Erythroblast (primary cell): Measurements from ENCODE around the gene CCR6.

Experiments
- DNase-seq, 2 experiments: peaks; one replicate each; lab custom pipeline; 2025; lab: John Stamatoyannopoulos, UW
- GATA1 ChIP-seq: IDR thresholded peaks from 2 replicates; pipeline ENCODE4 v1.6.1; 2011; ENCODE audit warnings: low read depth, mild to moderate bottlenecking, control low read depth, low read length, moderate library complexity
- POLR2A ChIP-seq: IDR thresholded peaks from 2 replicates; pipeline ENCODE4 v1.6.1; 2011; ENCODE audit warnings: mild to moderate bottlenecking, low read length

CCR6 gene

DNA sequence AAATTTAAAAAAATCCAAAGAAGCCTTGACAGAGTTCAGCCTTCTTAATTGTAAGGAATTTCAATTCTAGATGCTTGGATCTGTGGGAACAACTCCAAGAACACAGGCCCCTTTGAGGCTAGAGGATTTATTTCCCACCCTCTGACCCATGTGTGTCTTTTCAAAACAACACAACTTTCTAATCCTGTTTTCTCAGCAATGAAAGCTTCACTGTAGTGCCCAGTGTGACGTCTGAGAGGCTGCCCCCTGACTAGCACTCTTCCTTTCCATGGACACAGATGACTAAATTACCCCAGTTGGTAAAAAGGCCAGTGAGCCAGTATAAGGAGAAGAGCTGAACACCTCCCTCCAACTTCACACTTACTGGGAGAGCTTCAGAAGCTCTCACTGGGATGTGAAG lies 16.5 kb upstream of the CCR6 start:
- DNase-seq = no peak
- TF ChIP-seq POLR2A (no peak), GATA1 (no peak)

DNA sequence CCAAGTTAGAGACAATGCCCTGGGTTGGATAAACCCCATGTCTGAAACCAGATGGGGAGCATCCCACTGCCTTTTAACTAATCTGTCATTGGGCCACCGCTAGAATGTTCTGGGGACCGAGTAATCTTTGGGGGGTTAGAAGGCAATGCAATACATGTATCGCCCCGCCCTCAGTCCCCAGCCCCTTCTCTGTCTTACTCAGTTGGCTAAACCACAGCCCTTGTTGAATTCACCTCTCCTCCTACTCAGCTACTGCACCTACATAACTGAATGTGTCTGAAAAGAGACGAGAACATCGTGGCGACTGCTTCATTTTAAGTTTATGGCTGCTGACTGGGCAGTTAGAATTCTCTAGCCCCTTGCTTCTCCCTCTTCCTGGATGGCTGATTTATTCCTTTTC lies 15.1 kb upstream of the CCR6 start:
- no peak for DNase-seq
- no peak for TF ChIP-seq GATA1
- TF ChIP-seq POLR2A = no peak

DNA sequence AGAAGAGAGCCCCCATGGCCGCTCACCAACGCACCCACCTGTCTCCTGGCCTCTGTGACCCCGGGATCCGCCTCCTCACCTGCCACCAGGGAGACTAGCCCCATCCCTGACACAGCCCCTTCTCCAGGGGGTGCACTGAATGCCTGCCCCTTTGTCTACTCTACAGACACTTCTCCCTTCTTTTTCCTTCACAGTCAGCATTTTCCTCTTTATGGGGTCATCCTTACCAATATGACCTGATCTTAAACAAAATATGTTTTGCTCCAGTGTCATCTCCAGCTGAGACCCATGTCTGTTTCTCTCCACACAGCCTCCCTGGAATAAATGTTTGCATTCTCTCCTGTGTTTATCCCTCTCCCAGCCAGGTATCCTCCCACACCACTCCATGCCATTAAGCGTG lies 14.6 kb upstream of the CCR6 start:
- no peak for DNase-seq
- TF ChIP-seq POLR2A = no peak
- no peak for TF ChIP-seq GATA1

DNA sequence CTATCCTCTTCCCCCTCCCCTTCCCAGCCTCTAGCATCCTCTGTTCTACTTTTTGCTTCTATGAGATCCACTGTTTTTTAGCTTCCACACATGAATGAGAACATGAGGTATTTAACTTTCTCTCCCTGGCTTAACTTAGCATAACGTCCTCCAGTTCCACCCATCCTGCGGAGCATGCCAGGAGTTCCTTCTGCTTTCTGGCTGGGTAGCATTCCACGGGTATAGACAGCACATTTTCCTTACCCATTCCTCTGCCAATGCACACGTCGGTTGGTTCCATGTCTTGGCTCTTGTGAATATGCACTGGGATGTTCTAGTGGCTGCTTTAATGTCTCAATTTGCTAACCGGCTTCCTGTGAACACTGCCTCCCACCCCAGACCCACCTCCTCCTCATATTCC lies 13.2 kb upstream of the CCR6 start:
- no peak for DNase-seq

DNA sequence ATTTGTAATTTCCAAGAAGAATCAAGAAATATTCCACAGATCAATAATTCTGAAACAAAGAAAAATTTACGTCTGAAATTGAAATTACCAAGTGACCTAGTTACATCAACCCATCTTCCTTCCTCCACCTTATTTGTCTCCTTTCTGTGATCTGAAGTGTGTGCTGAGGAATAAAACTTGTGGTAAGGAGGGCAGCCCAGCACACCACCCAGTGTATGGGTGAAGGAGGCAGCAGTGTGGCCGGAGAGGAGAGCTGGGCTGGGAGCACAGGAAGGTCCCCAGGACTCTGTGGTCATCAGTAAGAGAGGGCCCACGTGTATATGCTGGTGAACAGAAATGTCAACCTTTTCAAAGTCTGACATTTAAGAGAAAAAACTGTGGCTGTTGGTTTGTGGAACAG lies 11.3 kb upstream of the CCR6 start:
- DNase-seq = no peak

More for the DNA sequence above, 13.2 kb upstream of the CCR6 start:
- TF ChIP-seq POLR2A = no peak
- no peak for TF ChIP-seq GATA1

DNA sequence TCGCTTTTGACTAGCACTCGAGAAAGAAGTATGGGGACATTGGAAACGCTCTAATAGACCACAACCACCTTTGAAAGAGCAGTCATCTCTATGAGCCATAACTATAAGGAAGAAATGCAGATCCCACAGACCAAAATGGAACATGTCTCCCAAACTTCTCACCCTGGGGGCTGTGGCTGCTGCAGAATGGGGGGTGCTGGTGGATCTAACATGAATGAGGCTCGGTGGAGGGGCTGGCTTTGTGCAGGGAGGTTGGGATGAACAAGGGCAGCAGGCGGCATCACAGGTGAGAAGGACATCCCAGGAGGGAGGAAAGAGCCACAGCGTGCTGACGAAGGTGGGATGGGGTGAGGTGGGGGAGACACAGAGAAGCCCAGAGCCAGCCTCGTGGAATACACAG lies 10.5 kb upstream of the CCR6 start:
- no peak for DNase-seq
- TF ChIP-seq POLR2A (no peak), GATA1 (no peak)

More for the DNA sequence above, 11.3 kb upstream of the CCR6 start:
- TF ChIP-seq GATA1 = no peak
- TF ChIP-seq POLR2A = no peak

DNA sequence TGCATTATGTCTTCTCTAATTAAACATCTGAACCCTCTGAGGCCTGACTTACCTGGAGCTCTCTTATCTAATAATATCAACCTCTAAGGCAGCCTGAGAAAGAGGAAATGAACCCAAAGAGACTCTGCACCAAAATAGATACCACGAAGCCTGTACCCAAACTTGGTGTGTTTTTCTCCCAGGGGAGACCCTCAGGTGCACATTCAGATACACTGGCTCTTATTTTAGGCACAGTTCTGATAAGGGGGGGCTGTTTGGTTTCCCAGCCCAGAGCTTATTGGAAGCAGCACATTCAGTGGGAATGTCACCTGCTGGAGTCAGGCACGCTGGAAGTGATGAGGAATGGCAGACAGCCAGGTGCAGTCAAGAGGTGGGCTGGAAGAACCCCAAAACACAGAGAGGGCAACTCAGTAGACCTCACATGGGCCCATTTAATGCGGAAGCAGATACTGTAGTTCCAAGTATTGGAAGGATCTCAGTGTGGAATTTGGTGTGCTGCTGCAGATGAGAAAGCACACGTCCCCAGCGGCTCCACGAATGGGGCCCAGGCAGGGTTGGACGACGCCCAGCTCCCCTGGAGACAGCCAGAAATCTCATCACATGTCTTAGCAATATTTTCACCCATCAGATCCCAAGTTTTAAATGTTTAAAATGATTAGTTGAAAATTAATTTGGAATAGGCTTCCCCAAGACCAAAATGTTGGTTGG lies 9.7 kb upstream of the CCR6 start:
- no peak for DNase-seq
- no peak for TF ChIP-seq GATA1
- no peak for TF ChIP-seq POLR2A

DNA sequence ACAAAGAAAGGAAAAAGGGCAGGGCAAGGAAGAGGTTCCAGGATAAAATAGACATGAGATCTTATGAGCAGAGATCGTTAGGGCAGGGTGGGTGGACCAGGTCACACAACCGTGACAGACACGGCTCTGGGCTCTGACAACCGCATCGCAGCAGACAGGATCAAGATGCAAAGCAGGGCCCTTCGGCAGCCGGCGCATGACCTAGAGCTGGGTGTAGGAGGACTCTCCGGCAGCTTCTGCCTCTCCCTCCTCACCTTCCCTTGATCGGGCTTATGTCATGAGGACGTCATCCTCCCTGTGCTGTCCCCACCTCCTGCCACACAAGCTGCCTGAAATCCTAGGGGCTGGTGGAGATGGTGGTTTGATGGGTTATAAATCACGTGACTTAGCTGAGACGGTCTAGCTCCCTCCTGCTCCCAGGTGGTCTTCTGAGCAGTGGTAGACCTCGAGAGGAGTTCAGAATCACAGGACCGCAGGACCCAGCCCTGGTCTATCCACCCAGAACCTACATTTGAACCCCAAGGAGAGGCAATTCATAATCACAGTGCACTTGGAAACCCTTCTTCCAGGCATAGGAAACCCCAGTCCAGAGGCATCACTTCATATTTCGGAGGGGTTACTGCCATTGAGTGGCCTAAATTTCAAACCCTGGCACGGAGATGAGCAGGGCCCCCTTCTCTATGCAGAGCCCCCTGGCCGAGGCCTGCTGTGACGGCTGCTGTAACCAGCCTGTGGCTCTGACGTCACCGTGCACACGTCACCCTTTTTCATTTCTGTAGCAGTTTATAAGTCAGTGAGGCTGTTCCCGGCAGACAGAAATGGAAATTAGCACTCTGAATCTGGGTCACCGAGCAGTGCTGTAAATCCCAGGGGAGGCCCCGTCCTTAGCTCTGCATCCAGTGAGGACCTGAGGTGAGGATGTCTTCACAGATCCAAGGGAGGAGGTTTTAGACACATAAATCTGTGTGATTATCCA lies 8.7 kb upstream of the CCR6 start:
- TF ChIP-seq POLR2A (no peak), GATA1 (no peak)
- DNase-seq = no peak

DNA sequence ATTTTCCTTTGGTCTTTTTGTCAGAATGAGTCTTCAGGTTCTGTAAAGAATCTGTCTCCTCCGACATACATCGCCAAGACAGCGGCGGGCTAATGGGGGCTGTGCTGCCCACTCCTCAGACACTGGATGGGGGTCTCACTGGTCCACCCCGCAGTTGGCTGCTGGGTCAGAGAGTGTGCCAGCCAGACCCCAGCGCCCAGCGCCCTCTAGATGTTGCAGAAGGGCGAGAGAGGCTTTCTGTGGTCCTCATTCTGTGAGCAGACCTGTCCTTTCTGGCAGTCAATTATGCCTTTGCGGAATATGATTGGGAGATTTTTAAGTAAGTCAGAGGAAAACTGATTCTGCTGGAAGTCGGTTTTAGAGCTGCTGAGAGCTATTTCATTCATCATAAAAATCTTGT lies 7.8 kb upstream of the CCR6 start:
- no peak for DNase-seq
- TF ChIP-seq POLR2A = no peak
- no peak for TF ChIP-seq GATA1

DNA sequence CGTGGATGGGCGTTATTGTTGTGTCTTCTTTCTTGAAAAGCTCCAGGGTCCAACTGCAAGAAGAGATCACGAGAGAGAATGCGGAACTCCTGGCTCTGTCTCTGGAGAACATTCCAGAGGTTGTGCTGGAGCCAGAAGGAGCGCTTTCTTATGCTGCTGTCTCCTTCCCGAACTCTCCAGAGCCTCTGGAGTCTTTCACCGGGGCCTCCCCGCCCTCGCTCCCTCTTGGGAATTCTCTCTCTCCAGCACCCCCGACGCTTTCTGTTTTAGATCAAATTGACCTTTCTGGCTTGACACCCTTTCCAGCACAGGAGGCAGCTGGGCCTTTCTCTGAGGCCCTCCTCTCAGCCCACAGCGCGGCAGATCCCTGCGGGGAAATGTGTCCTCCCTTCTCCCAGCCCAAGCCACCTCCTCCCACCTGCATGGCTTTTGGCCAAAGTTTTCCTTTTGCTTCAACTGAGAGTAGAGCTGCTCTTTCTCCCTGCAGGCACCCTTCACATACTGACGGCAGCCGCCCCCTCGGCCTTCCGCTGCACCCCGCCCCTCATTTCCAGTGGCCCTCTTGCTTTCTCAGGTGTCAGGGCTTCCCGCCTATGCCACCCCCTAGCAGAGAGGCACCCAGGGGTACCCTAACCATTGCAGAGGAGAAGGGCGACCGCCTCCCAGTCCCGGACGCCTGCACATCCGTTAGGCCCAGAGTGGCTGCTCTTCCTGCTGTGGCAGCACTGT lies 6.6 kb upstream of the CCR6 start:
- TF ChIP-seq GATA1 (no peak), POLR2A (no peak)

DNA sequence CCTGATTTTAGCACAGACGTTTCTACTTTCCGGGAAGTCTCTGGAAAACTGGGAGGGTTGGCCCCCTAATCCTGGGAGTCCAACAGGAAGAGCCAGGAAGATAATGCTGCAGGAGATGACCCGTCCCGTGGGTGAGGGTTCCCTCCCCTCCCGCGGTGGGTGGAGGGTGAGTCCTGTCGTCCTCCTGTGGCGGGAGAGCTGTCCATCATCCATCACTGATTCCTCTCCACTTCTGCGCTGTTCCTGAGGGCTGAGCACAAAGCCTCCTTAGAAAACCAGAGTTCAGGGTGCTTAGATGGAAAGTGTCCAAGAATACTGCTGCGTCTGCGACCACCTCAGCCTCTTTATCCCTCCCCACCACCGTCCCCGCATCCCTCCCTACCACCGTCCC lies 6.1 kb upstream of the CCR6 start:
- TF ChIP-seq POLR2A (no peak), GATA1 (no peak)
- no peak for DNase-seq

More for the DNA sequence above, 6.6 kb upstream of the CCR6 start:
- no peak for DNase-seq

DNA sequence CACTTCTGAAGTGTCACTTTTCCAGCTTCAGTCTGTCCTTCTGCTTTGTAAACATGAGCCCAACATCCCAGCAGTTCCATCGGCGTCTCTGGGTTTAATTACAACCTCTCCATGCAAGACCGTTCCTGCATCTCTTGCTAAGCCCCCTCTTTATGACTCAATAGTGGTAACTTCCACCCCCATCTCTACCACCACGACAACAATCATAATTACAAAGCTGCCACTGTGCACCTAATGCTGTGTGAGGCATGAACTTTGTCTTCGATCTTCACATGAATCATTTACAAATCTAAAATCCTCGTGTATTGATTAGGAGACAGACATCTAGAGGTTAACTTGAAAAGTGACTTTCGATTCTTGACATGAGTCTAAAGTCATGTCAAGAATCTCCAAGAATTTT lies 4.9 kb upstream of the CCR6 start:
- DNase-seq = no peak
- TF ChIP-seq POLR2A (no peak), GATA1 (no peak)

DNA sequence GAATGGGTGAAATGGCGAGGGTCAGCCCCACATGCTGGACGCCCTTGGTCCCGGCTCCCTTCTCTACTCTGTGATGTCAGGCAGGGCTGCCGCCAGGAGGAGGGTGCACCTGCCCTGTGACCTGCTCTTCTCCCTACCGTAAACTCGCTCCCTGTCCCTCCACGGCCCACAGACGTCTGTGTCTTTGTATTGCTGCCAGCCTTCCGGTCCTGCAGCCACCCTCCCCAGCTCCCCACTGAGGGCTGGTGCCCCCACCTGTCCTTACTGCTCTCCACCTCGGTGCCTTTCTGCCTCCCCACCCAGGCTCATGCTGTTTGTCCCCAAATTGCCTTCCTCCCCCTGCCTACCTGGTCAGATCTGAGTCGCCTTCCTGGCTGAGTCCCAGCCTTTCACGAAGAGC lies 4.1 kb upstream of the CCR6 start:
- no peak for DNase-seq
- TF ChIP-seq POLR2A (no peak), GATA1 (no peak)
